K562 (cell line): Measurements from ENCODE around the gene MBD6. TPM values are rescaled to one million over a fixed set of nuclear protein-coding genes. Genes with fewer than 3 reads are reported as not detected.
A peak's percentile ranks its signal among the peaks of the same experiment; 100 is the strongest.

ENCODE experiments used
- ATAC-seq: fragments of 200-7000 bp; cut with Tn5 transposase; 3 replicates; pipeline ENCODE4 v1.9.1; 2020; ENCODE audit warnings: moderate library complexity
- BruUV-seq: library from RNA; stranded (reverse); fragments of 400-500 nt; replicated peaks from 2 replicates; lab custom pipeline; 2021; lab: Mats Ljungman, UMichigan
- CTCF ChIA-PET: fragments of 300-600 bp; formaldehyde crosslinking; extraction: SDS; loops from one replicate; lab custom pipeline; 2021; ENCODE audit warnings: low intra/inter-chr PET ratio; lab: Yijun Ruan, JAX
- POLR2A ChIA-PET: fragments of 300-600, 350-650 bp; sonication (Branson Sonifier 250); formaldehyde crosslinking; extraction: SDS; loops from one replicate; lab custom pipeline; 2021; ENCODE audit warnings: antibody characterized with exemption, inconsistent platforms; lab: Yijun Ruan, JAX
- DNase-seq, 4 experiments: peaks; one replicate each; pipeline versions ENCODE4 v3.0.0 to v3.0.0-alpha.2; 2011 to 2018; ENCODE audit warnings: low spot score in 3 of 4, mixed read lengths in 3 of 4; ENCODE audit errors: extremely low read depth in 1 of 4
- FAIRE-seq: peaks from 2 replicates; lab custom pipeline; 2011; peaks lifted over from hg19 to GRCh38; lab: Jason Lieb, UNC
- H2AFZ ChIP-seq: 2 replicates; pipeline ENCODE4 v1.6.0; 2011; ENCODE audit warnings: low read depth, low read length, control low read depth, inconsistent platforms
- H3K27ac ChIP-seq: fragments of 200-600 bp; 3 replicates; pipeline ENCODE4 v1.8.0; 2011; ENCODE audit warnings: low read depth, mild to moderate bottlenecking, control low read depth, inconsistent platforms, low read length, moderate library complexity, mixed read lengths; ENCODE audit errors: extremely low read depth
- H3K27me3 ChIP-seq, 2 experiments: fragments of 300-600 bp in 1 of 2; 2 replicates in 1 of 2; 3 replicates in 1 of 2; pipeline versions ENCODE4 v1.6.0 to v1.8.0; 2011; ENCODE audit warnings: inconsistent platforms in 2 of 2, low read length in 2 of 2, mild to moderate bottlenecking in 1 of 2, mixed read lengths in 1 of 2, moderate library complexity in 1 of 2; ENCODE audit not compliant: control insufficient read depth in 2 of 2, insufficient read depth in 2 of 2
- H3K36me3 ChIP-seq: fragments of 300-600 bp; 3 replicates; pipeline ENCODE4 v1.8.0; 2011; ENCODE audit warnings: mild to moderate bottlenecking, low read length, inconsistent platforms; ENCODE audit not compliant: control insufficient read depth, insufficient read depth
- H3K4me1 ChIP-seq, 2 experiments: fragments of 200-600 bp in 1 of 2; replicated peaks in 1 of 2; 2 replicates in 1 of 2; 3 replicates in 1 of 2; pipeline versions ENCODE4 v1.5.1 to v1.8.0; 2011; ENCODE audit warnings: inconsistent platforms in 2 of 2, low read length in 2 of 2, mild to moderate bottlenecking in 1 of 2, mixed read lengths in 1 of 2, moderate library complexity in 1 of 2; ENCODE audit not compliant: control insufficient read depth in 2 of 2, insufficient read depth in 2 of 2
- H3K4me2 ChIP-seq: 2 replicates; pipeline ENCODE4 v1.6.1; 2011; ENCODE audit warnings: low read length, control low read depth, inconsistent platforms, mixed read lengths; ENCODE audit not compliant: insufficient read depth
- H3K4me3 ChIP-seq: fragments of 200-600 bp; sonication (generic), shearing (Covaris generic); 2 replicates; pipeline ENCODE4 v1.5.1; 2016; ENCODE audit warnings: control low read depth, inconsistent platforms
- H3K79me2 ChIP-seq: fragments of 200-600 bp; 3 replicates; pipeline ENCODE4 v1.8.0; 2011; ENCODE audit warnings: low read length, inconsistent platforms; ENCODE audit not compliant: control insufficient read depth, insufficient read depth
- H3K9ac ChIP-seq, 2 experiments: 2 replicates each; pipeline versions ENCODE4 v1.6.0 to v1.6.1; 2011; ENCODE audit warnings: low read depth in 2 of 2, low read length in 2 of 2, control low read depth in 1 of 2, inconsistent platforms in 1 of 2, mild to moderate bottlenecking in 1 of 2, mixed read lengths in 1 of 2; ENCODE audit not compliant: insufficient read depth in 1 of 2
- H3K9me1 ChIP-seq: one replicate; pipeline ENCODE4 v1.6.0; 2011; ENCODE audit warnings: inconsistent platforms, mild to moderate bottlenecking, low read length, moderate library complexity; ENCODE audit not compliant: control insufficient read depth, insufficient read depth
- H3K9me3 ChIP-seq: replicated peaks from 2 replicates; pipeline ENCODE4 v1.5.1; 2011; ENCODE audit warnings: low read depth, low read length, inconsistent platforms; ENCODE audit not compliant: control insufficient read depth, insufficient read depth
- H4K20me1 ChIP-seq: replicated peaks from 2 replicates; pipeline ENCODE4 v1.6.1; 2011; ENCODE audit warnings: low read length, inconsistent platforms, mixed read lengths; ENCODE audit not compliant: control insufficient read depth, insufficient read depth
- BCOR ChIP-seq: fragments of 450-650 bp; IDR thresholded peaks from 2 replicates; pipeline ENCODE4 v1.6.1; 2016
- E2F3 ChIP-seq: fragments of 250-450 bp; sonication (Bioruptor Pico); IDR thresholded peaks from 2 replicates; pipeline ENCODE4 v1.4.0; 2020; ENCODE audit warnings: mild to moderate bottlenecking
- IRF2 ChIP-seq: sonication (generic); formaldehyde crosslinking; IDR thresholded peaks from 2 replicates; pipeline ENCODE4 v1.8.1; 2022; ENCODE audit warnings: mild to moderate bottlenecking, missing genetic modification reagents
- JUN ChIP-seq, 2 experiments: sonication (generic) in 1 of 2; formaldehyde crosslinking in 1 of 2; IDR thresholded peaks; 2 replicates each; pipeline versions ENCODE4 v1.6.1 to v1.8.0; 2012 to 2022; ENCODE audit warnings: borderline replicate concordance in 2 of 2, mild to moderate bottlenecking in 2 of 2, improper control_type of control experiment in 1 of 2, low read depth in 1 of 2, low read length in 1 of 2, missing genetic modification reagents in 1 of 2
- MAFF ChIP-seq: IDR thresholded peaks from 2 replicates; pipeline ENCODE4 v1.6.1; 2012; ENCODE audit warnings: low read length, improper control_type of control experiment
- MAZ ChIP-seq, 2 experiments: fragments of 450-650 bp in 1 of 2; sonication (generic) in 1 of 2; formaldehyde crosslinking; IDR thresholded peaks in 1 of 2; conservative IDR thresholded peaks in 1 of 2; 2 replicates each; pipeline versions ENCODE4 v1.4.0 to v1.5.0; 2020; ENCODE audit warnings: mild to moderate bottlenecking in 1 of 2, missing genetic modification reagents in 1 of 2
- SRSF7 ChIP-seq: fragments of 200-400 bp; formaldehyde crosslinking; optimal IDR thresholded peaks from 2 replicates; pipeline ENCODE3; 2017; ENCODE audit warnings: mild to moderate bottlenecking, low read depth, low read length
- TFAM ChIP-seq: fragments of 250-450 bp; sonication (Bioruptor Pico); conservative IDR thresholded peaks from 2 replicates; pipeline ENCODE4 v1.5.0; 2021; ENCODE audit warnings: mild to moderate bottlenecking, moderate library complexity
- ZBTB34 ChIP-seq: fragments of 250-450 bp; sonication (Bioruptor Pico); IDR thresholded peaks from 2 replicates; pipeline ENCODE4 v1.8.0; 2021; ENCODE audit warnings: mild to moderate bottlenecking, moderate library complexity
- ZBTB8A ChIP-seq: fragments of 450-650 bp; IDR thresholded peaks from 2 replicates; pipeline ENCODE4 v1.6.1; 2018; ENCODE audit warnings: mild to moderate bottlenecking, moderate library complexity; ENCODE audit not compliant: partially characterized antibody
- ZC3H11A ChIP-seq: IDR thresholded peaks from 2 replicates; pipeline ENCODE4 v1.6.1; 2012; ENCODE audit warnings: low read depth, low read length, improper control_type of control experiment
- ZNF184 ChIP-seq: sonication (generic); formaldehyde crosslinking; IDR thresholded peaks from 2 replicates; pipeline ENCODE4 v1.5.0; 2020; ENCODE audit warnings: missing genetic modification reagents
- ZNF239 ChIP-seq: fragments of 250-450 bp; sonication (Bioruptor Pico); IDR thresholded peaks from 2 replicates; pipeline ENCODE4 v1.4.0; 2020; ENCODE audit warnings: mild to moderate bottlenecking
- ZNF324 ChIP-seq: fragments of 250-450 bp; sonication (Bioruptor Pico); IDR thresholded peaks from 2 replicates; pipeline ENCODE4 v1.4.0; 2020; ENCODE audit warnings: mild to moderate bottlenecking
- ZNF77 ChIP-seq: fragments of 250-450 bp; sonication (Bioruptor Pico); IDR thresholded peaks from 2 replicates; pipeline ENCODE4 v1.5.0; 2020
- ZSCAN29 ChIP-seq: fragments of 450-650 bp; IDR thresholded peaks from 2 replicates; pipeline ENCODE4 v1.6.1; 2017
- WGBS: fragments of 100-300 bp; shearing (Covaris generic); methylation state at CpG from one replicate; pipeline ENCODE4 v1.1.6; 2016; ENCODE audit warnings: low coverage, mixed read lengths; ENCODE audit not compliant: insufficient coverage; ENCODE audit errors: missing lambda C conversion rate; 5-methylcytosine and 5-hydroxymethylcytosine counted together
- in situ Hi-C: fragments of 300-500 bp; cut with MboI; formaldehyde crosslinking; loops from 4 replicates; pipeline ENCODE4 v1.15.0; 2018; ENCODE audit warnings: inconsistent platforms, mixed read lengths
- intact Hi-C: fragments of 100-400 bp; cut with micrococcal nuclease; formaldehyde crosslinking; loops from 2 replicates; pipeline ENCODE4 v1.14.2; 2022
- polyA plus RNA-seq, 8 experiments: library from polyadenylated mRNA; depleted of rRNA in 4 of 8; stranded (reverse) in 5 of 8; unstranded in 3 of 8; fragments of >200 nt; fragmentation: Nextera tagmentation in 2 of 8; fragmentation: Illumina TruSeq in 1 of 8; extraction: Ambion mirVana in 2 of 8; extraction: Trizol in 1 of 8; gene quantifications; 2 replicates each; pipeline versions ENCODE4 v1.2.1 to v1.2.3, GENCODE V29; 2011 to 2014; ENCODE audit warnings: inconsistent platforms in 1 of 8, missing spikeins in 1 of 8
- total RNA-seq, 7 experiments: library from RNA; depleted of rRNA in 6 of 7; stranded (reverse); fragments of >200 nt in 6 of 7; fragmentation: Illumina TruSeq in 2 of 7; extraction: Trizol in 2 of 7; gene quantifications; 2 replicates each; pipeline versions ENCODE4 v1.2.1 to v1.2.3, GENCODE V29; 2011 to 2021; ENCODE audit warnings: low replicate concordance in 1 of 7

Gene MBD6
- total and polyA plus RNA-seq, 9 of the 15 experiments (the other 6 are each of a cell fraction or from before 2014, with no cell fraction given): 2.0 to 54.8 (median 3.8) TPM

GRCh38 chr12:57483466-57483865 lies 39.2 kb upstream of the MBD6 start:
- POLR2A ChIA-PET: no interaction called here
- no peaks in the 10 kb centered on the region for H3K27me3 ChIP-seq
- H3K79me2 ChIP-seq: peaks cover 7% of the 10 kb centered on the region
- no peak overlapping the region for H3K4me2 ChIP-seq
- TF ChIP-seq ZNF184: no peak
- TF ChIP-seq IRF2 (CRISPR knock-in tag): no peak
- TF ChIP-seq ZBTB8A: no peak
- TF ChIP-seq BCOR: no peak
- no peak for TF ChIP-seq ZNF77 (CRISPR knock-in tag)
- peaks cover 10 to 19% of the 10 kb centered on the region in 2 experiments for H3K4me1 ChIP-seq
- no peak for ATAC-seq
- H3K9me1 ChIP-seq: peaks cover 3% of the 10 kb centered on the region
- peaks cover 1% of the 10 kb centered on the region; the same call in 1 of the 3 replicates for H3K36me3 ChIP-seq
- 33% methylated on average over 5 of the region's 5 CpGs for WGBS
- intact Hi-C loops: no loop called here
- no peaks in the 10 kb centered on the region for H4K20me1 ChIP-seq
- FAIRE-seq: no peak
- peak overlapping the region; percentile 10; the same call in 1 of the 2 replicates for H2AFZ ChIP-seq
- in situ Hi-C loops: no loop called here
- no peak overlapping the region for H3K9ac ChIP-seq
- no peaks in the 10 kb centered on the region for H3K9me3 ChIP-seq
- CTCF ChIA-PET: no interaction called here
- BruUV-seq: no TSS peak
- no peak for DNase-seq
- H3K4me3 ChIP-seq: no peak overlapping the region
- no peak overlapping the region for H3K27ac ChIP-seq

GRCh38 chr12:57485695-57486094 lies 36.9 kb upstream of the MBD6 start:
- peaks cover 3% of the 10 kb centered on the region for H3K9me1 ChIP-seq
- H3K9ac ChIP-seq: no peak overlapping the region
- no peaks in the 10 kb centered on the region for H4K20me1 ChIP-seq
- no TSS peak for BruUV-seq
- H3K27me3 ChIP-seq: no peaks in the 10 kb centered on the region
- peaks cover 7 to 15% of the 10 kb centered on the region in 2 experiments for H3K4me1 ChIP-seq
- intact Hi-C loops: loop anchor here (2.0 to 5.0 kb wide), 2 partner anchors 27 to 37 kb away; partner anchors contain the start of genes DDIT3, GLI1 and MBD6
- H3K36me3 ChIP-seq: peaks cover 23% of the 10 kb centered on the region
- no peak overlapping the region for H3K4me3 ChIP-seq
- ChIA-PET POLR2A (interaction anchor here (1.0 to 1.3 kb wide), 3 partner anchors 16 to 147 kb away, joined by 3 to 4 read pairs (median 3); partner anchors contain the start of genes B4GALNT1 and DDIT3), CTCF (no interaction called here)
- DNase-seq: no peak
- no peak for FAIRE-seq
- no peak overlapping the region for H2AFZ ChIP-seq
- peaks cover 29% of the 10 kb centered on the region for H3K79me2 ChIP-seq
- no peak for ATAC-seq
- no peak overlapping the region for H3K4me2 ChIP-seq
- in situ Hi-C loops: no loop called here
- no peaks in the 10 kb centered on the region for H3K9me3 ChIP-seq
- no peak overlapping the region for H3K27ac ChIP-seq
- TF ChIP-seq ZNF324 (CRISPR knock-in tag): no peak
- TF ChIP-seq JUN (IDR thresholded peaks at IDR 0.05; ENCODE audit: borderline replicate concordance, low read depth, low read length): no peak
- no peak for TF ChIP-seq JUN (CRISPR knock-in tag; IDR thresholded peaks at IDR 0.05; ENCODE audit: borderline replicate concordance)
- no peak for TF ChIP-seq ZNF239 (CRISPR knock-in tag)
- no peak for TF ChIP-seq E2F3
- no peak for TF ChIP-seq SRSF7
- TF ChIP-seq ZC3H11A: no peak
- no peak for TF ChIP-seq ZBTB34 (CRISPR knock-in tag)
- no peak for TF ChIP-seq ZSCAN29
- TF ChIP-seq TFAM (CRISPR knock-in tag): no peak
- no peak for TF ChIP-seq MAZ (CRISPR knock-in tag; conservative IDR thresholded peaks at IDR 0.05 in 1 of 2, IDR thresholded peaks at IDR 0.05 in 1 of 2)
- no peak for TF ChIP-seq MAFF
